22Rv1 (cell line): Measurements from ENCODE around the gene WNK2.

Experiments
- ZFX ChIP-seq: fragments of 450-650 bp; IDR thresholded peaks from 2 replicates; pipeline ENCODE4 v1.6.1; 2017; ENCODE audit warnings: antibody characterized with exemption, borderline replicate concordance
- TF ChIP-seq, protein P1 (sequence below): fragments of 450-650 bp; IDR thresholded peaks from 2 replicates; pipeline ENCODE4 v1.5.1; 2017; ENCODE audit warnings: mild to moderate bottlenecking

DNA sequence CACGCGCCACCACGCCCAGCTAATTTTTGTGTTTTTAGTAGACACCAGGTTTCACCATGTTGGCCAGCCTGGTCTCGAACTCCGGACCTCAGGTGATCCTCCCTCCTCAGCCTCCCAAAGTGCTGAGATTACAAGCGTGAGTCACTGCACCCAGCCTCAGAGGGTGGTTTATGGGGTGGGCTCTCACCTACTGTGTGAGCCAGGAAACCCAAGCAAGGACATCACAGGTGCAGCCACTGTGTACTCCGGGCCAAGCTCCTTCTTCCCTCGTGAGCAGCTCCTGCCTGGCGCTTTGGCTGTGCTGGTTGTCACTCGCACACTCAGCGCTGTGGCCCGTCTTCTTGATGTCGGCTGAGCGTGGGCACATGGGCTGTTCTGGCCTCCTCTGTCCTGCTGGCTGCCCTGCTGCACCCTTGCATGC, 70.1 kb downstream of the WNK2 start:
- TF ChIP-seq, protein P1, sequence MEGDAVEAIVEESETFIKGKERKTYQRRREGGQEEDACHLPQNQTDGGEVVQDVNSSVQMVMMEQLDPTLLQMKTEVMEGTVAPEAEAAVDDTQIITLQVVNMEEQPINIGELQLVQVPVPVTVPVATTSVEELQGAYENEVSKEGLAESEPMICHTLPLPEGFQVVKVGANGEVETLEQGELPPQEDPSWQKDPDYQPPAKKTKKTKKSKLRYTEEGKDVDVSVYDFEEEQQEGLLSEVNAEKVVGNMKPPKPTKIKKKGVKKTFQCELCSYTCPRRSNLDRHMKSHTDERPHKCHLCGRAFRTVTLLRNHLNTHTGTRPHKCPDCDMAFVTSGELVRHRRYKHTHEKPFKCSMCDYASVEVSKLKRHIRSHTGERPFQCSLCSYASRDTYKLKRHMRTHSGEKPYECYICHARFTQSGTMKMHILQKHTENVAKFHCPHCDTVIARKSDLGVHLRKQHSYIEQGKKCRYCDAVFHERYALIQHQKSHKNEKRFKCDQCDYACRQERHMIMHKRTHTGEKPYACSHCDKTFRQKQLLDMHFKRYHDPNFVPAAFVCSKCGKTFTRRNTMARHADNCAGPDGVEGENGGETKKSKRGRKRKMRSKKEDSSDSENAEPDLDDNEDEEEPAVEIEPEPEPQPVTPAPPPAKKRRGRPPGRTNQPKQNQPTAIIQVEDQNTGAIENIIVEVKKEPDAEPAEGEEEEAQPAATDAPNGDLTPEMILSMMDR: no peak
- no peak for TF ChIP-seq ZFX
